K562 (cell line): ENCODE data around the gene SLC25A21. TPM values are rescaled to one million over a fixed set of nuclear protein-coding genes. Genes with fewer than 3 reads are reported as not detected.

Source experiments
- ATAC-seq: fragments of 200-7000 bp; cut with Tn5 transposase; 3 replicates; pipeline ENCODE4 v1.9.1; 2020; ENCODE audit warnings: moderate library complexity
- BruUV-seq: library from RNA; stranded (reverse); fragments of 400-500 nt; replicated peaks from 2 replicates; lab custom pipeline; 2021; lab: Mats Ljungman, UMichigan
- CTCF ChIA-PET: fragments of 300-600 bp; formaldehyde crosslinking; extraction: SDS; loops from one replicate; lab custom pipeline; 2021; ENCODE audit warnings: low intra/inter-chr PET ratio; lab: Yijun Ruan, JAX
- POLR2A ChIA-PET: fragments of 300-600, 350-650 bp; sonication (Branson Sonifier 250); formaldehyde crosslinking; extraction: SDS; loops from one replicate; lab custom pipeline; 2021; ENCODE audit warnings: antibody characterized with exemption, inconsistent platforms; lab: Yijun Ruan, JAX
- DNase-seq, 4 experiments: peaks; one replicate each; pipeline versions ENCODE4 v3.0.0 to v3.0.0-alpha.2; 2011 to 2018; ENCODE audit warnings: low spot score in 3 of 4, mixed read lengths in 3 of 4; ENCODE audit errors: extremely low read depth in 1 of 4
- FAIRE-seq: peaks from 2 replicates; lab custom pipeline; 2011; peaks lifted over from hg19 to GRCh38; lab: Jason Lieb, UNC
- H2AFZ ChIP-seq: 2 replicates; pipeline ENCODE4 v1.6.0; 2011; ENCODE audit warnings: low read depth, low read length, control low read depth, inconsistent platforms
- H3K27ac ChIP-seq: fragments of 200-600 bp; 3 replicates; pipeline ENCODE4 v1.8.0; 2011; ENCODE audit warnings: low read depth, mild to moderate bottlenecking, control low read depth, inconsistent platforms, low read length, moderate library complexity, mixed read lengths; ENCODE audit errors: extremely low read depth
- H3K27me3 ChIP-seq, 2 experiments: fragments of 300-600 bp in 1 of 2; 2 replicates in 1 of 2; 3 replicates in 1 of 2; pipeline versions ENCODE4 v1.6.0 to v1.8.0; 2011; ENCODE audit warnings: inconsistent platforms in 2 of 2, low read length in 2 of 2, mild to moderate bottlenecking in 1 of 2, mixed read lengths in 1 of 2, moderate library complexity in 1 of 2; ENCODE audit not compliant: control insufficient read depth in 2 of 2, insufficient read depth in 2 of 2
- H3K36me3 ChIP-seq: fragments of 300-600 bp; 3 replicates; pipeline ENCODE4 v1.8.0; 2011; ENCODE audit warnings: mild to moderate bottlenecking, low read length, inconsistent platforms; ENCODE audit not compliant: control insufficient read depth, insufficient read depth
- H3K4me1 ChIP-seq, 2 experiments: fragments of 200-600 bp in 1 of 2; replicated peaks in 1 of 2; 2 replicates in 1 of 2; 3 replicates in 1 of 2; pipeline versions ENCODE4 v1.5.1 to v1.8.0; 2011; ENCODE audit warnings: inconsistent platforms in 2 of 2, low read length in 2 of 2, mild to moderate bottlenecking in 1 of 2, mixed read lengths in 1 of 2, moderate library complexity in 1 of 2; ENCODE audit not compliant: control insufficient read depth in 2 of 2, insufficient read depth in 2 of 2
- H3K4me2 ChIP-seq: 2 replicates; pipeline ENCODE4 v1.6.1; 2011; ENCODE audit warnings: low read length, control low read depth, inconsistent platforms, mixed read lengths; ENCODE audit not compliant: insufficient read depth
- H3K4me3 ChIP-seq: fragments of 200-600 bp; sonication (generic), shearing (Covaris generic); 2 replicates; pipeline ENCODE4 v1.5.1; 2016; ENCODE audit warnings: control low read depth, inconsistent platforms
- H3K79me2 ChIP-seq: fragments of 200-600 bp; 3 replicates; pipeline ENCODE4 v1.8.0; 2011; ENCODE audit warnings: low read length, inconsistent platforms; ENCODE audit not compliant: control insufficient read depth, insufficient read depth
- H3K9ac ChIP-seq, 2 experiments: 2 replicates each; pipeline versions ENCODE4 v1.6.0 to v1.6.1; 2011; ENCODE audit warnings: low read depth in 2 of 2, low read length in 2 of 2, control low read depth in 1 of 2, inconsistent platforms in 1 of 2, mild to moderate bottlenecking in 1 of 2, mixed read lengths in 1 of 2; ENCODE audit not compliant: insufficient read depth in 1 of 2
- H3K9me1 ChIP-seq: one replicate; pipeline ENCODE4 v1.6.0; 2011; ENCODE audit warnings: inconsistent platforms, mild to moderate bottlenecking, low read length, moderate library complexity; ENCODE audit not compliant: control insufficient read depth, insufficient read depth
- H3K9me3 ChIP-seq: replicated peaks from 2 replicates; pipeline ENCODE4 v1.5.1; 2011; ENCODE audit warnings: low read depth, low read length, inconsistent platforms; ENCODE audit not compliant: control insufficient read depth, insufficient read depth
- H4K20me1 ChIP-seq: replicated peaks from 2 replicates; pipeline ENCODE4 v1.6.1; 2011; ENCODE audit warnings: low read length, inconsistent platforms, mixed read lengths; ENCODE audit not compliant: control insufficient read depth, insufficient read depth
- BRCA1 ChIP-seq, 2 experiments: fragments of 450-650 bp in 1 of 2; sonication (generic) in 1 of 2; formaldehyde crosslinking in 1 of 2; IDR thresholded peaks; 2 replicates each; pipeline versions ENCODE4 v1.5.0 to v1.6.1; 2017 to 2020; ENCODE audit warnings: mild to moderate bottlenecking in 1 of 2, missing genetic modification reagents in 1 of 2
- E2F6 ChIP-seq, 2 experiments: IDR thresholded peaks; 2 replicates each; pipeline ENCODE4 v1.6.1; 2011; ENCODE audit warnings: borderline replicate concordance in 1 of 2, control low read depth in 1 of 2, low read depth in 1 of 2, low read length in 1 of 2, mild to moderate bottlenecking in 1 of 2, mixed read lengths in 1 of 2, moderate library complexity in 1 of 2; ENCODE audit not compliant: insufficient read depth in 1 of 2, insufficient read length in 1 of 2, poor library complexity in 1 of 2, severe bottlenecking in 1 of 2; ENCODE audit errors: extremely low read depth in 1 of 2
- GATAD2A ChIP-seq: fragments of 450-650 bp; IDR thresholded peaks from 2 replicates; pipeline ENCODE4 v1.6.1; 2017
- HES1 ChIP-seq: fragments of 450-650 bp; IDR thresholded peaks from 2 replicates; pipeline ENCODE4 v1.6.1; 2016; ENCODE audit warnings: low read depth, mild to moderate bottlenecking, moderate library complexity
- KDM4B ChIP-seq, 2 experiments: fragments of 450-650 bp in 1 of 2; sonication (generic) in 1 of 2; IDR thresholded peaks; 2 replicates each; pipeline ENCODE4 v1.6.1; 2016 to 2017; ENCODE audit warnings: borderline replicate concordance in 2 of 2, antibody characterized with exemption in 1 of 2, low read depth in 1 of 2, mild to moderate bottlenecking in 1 of 2
- NFATC3 ChIP-seq: fragments of 450-650 bp; IDR thresholded peaks from 2 replicates; pipeline ENCODE4 v1.6.1; 2017; ENCODE audit warnings: mild to moderate bottlenecking
- RBM14 ChIP-seq: fragments of 200-400 bp; formaldehyde crosslinking; IDR thresholded peaks from 2 replicates; pipeline ENCODE4 v1.6.1; 2018; ENCODE audit warnings: low read depth, mild to moderate bottlenecking, low read length, moderate library complexity, borderline replicate concordance; ENCODE audit not compliant: insufficient read depth
- RBM25 ChIP-seq: fragments of 200-400 bp; formaldehyde crosslinking; IDR thresholded peaks from 2 replicates; pipeline ENCODE4 v1.6.1; 2018; ENCODE audit warnings: low read length, low read depth, moderate library complexity; ENCODE audit not compliant: severe bottlenecking
- SIX5 ChIP-seq, 2 experiments: IDR thresholded peaks; 2 replicates each; pipeline ENCODE4 v1.6.1; 2011; ENCODE audit warnings: low read length in 2 of 2, borderline replicate concordance in 1 of 2, low read depth in 1 of 2, mild to moderate bottlenecking in 1 of 2, moderate library complexity in 1 of 2; ENCODE audit not compliant: insufficient read depth in 1 of 2
- ZNF639 ChIP-seq, 2 experiments: fragments of 200-800 bp in 1 of 2; sonication (Bioruptor generic) in 1 of 2; sonication (generic) in 1 of 2; formaldehyde crosslinking in 1 of 2; IDR thresholded peaks in 1 of 2; conservative IDR thresholded peaks in 1 of 2; 2 replicates each; pipeline versions ENCODE4 v1.5.0 to v1.6.1; 2016 to 2020; ENCODE audit warnings: missing compliant biosample characterization in 1 of 2, missing genetic modification characterization in 1 of 2, missing genetic modification reagents in 1 of 2
- ZNF707 ChIP-seq: fragments of 250-450 bp; sonication (Bioruptor Pico); conservative IDR thresholded peaks from 2 replicates; pipeline ENCODE4 v1.8.0; 2022; ENCODE audit warnings: inconsistent platforms, mild to moderate bottlenecking, moderate library complexity
- ZNF717 ChIP-seq: fragments of 250-450 bp; sonication (Bioruptor Pico); IDR thresholded peaks from 2 replicates; pipeline ENCODE4 v1.5.0; 2021
- in situ Hi-C: fragments of 300-500 bp; cut with MboI; formaldehyde crosslinking; loops from 4 replicates; pipeline ENCODE4 v1.15.0; 2018; ENCODE audit warnings: inconsistent platforms, mixed read lengths
- intact Hi-C: fragments of 100-400 bp; cut with micrococcal nuclease; formaldehyde crosslinking; loops from 2 replicates; pipeline ENCODE4 v1.14.2; 2022
- polyA plus RNA-seq, 8 experiments: library from polyadenylated mRNA; depleted of rRNA in 4 of 8; stranded (reverse) in 5 of 8; unstranded in 3 of 8; fragments of >200 nt; fragmentation: Nextera tagmentation in 2 of 8; fragmentation: Illumina TruSeq in 1 of 8; extraction: Ambion mirVana in 2 of 8; extraction: Trizol in 1 of 8; gene quantifications; 2 replicates each; pipeline versions ENCODE4 v1.2.1 to v1.2.3, GENCODE V29; 2011 to 2014; ENCODE audit warnings: inconsistent platforms in 1 of 8, missing spikeins in 1 of 8
- total RNA-seq, 7 experiments: library from RNA; depleted of rRNA in 6 of 7; stranded (reverse); fragments of >200 nt in 6 of 7; fragmentation: Illumina TruSeq in 2 of 7; extraction: Trizol in 2 of 7; gene quantifications; 2 replicates each; pipeline versions ENCODE4 v1.2.1 to v1.2.3, GENCODE V29; 2011 to 2021; ENCODE audit warnings: low replicate concordance in 1 of 7

The SLC25A21 gene
- total and polyA plus RNA-seq, 9 of the 15 experiments (the other 6 are each of a cell fraction or from before 2014, with no cell fraction given) = 15.2 to 46.7 (median 28.7) TPM

GRCh38 chr14:36955376-36955775 lies 217.0 kb downstream of the SLC25A21 start:
- Histone ChIP-seq H3K9me1 (no peaks in the 10 kb centered on the region), H3K79me2 (peaks cover 18% of the 10 kb centered on the region; the same call in 2 of the 3 replicates), H3K4me1 (no peaks in the 10 kb centered on the region; a peak in 1 of 5 replicates), H4K20me1 (no peaks in the 10 kb centered on the region), H3K27me3 (no peaks in the 10 kb centered on the region), H3K4me2 (no peak overlapping the region), H3K36me3 (0 out of 3 replicates have a peak, but pooled peaks cover 3% of the 10 kb centered on the region), H3K9me3 (no peaks in the 10 kb centered on the region), H3K4me3 (no peak overlapping the region), H3K27ac (no peak overlapping the region), H2AFZ (no peak overlapping the region), H3K9ac (no peak overlapping the region)
- FAIRE-seq (no peak), DNase-seq (no peak), ATAC-seq (no peak)
- in situ Hi-C loops (no loop called here), intact Hi-C loops (no loop called here)
- TF ChIP-seq RBM25 (no peak), BRCA1 (IDR thresholded peaks at IDR 0.05) (no peak), BRCA1 (CRISPR knock-in tag; IDR thresholded peaks at IDR 0.05) (no peak), ZNF707 (CRISPR knock-in tag) (no peak), KDM4B (IDR thresholded peaks at IDR 0.05; ENCODE audit: borderline replicate concordance in 2 of 2, low read depth in 1 of 2) (no peak), RBM14 (no peak), ZNF639 (CRISPR knock-in tag; conservative IDR thresholded peaks at IDR 0.05 in 1 of 2, IDR thresholded peaks at IDR 0.05 in 1 of 2) (no peak), ZNF717 (no peak), HES1 (no peak), E2F6 (IDR thresholded peaks at IDR 0.05; ENCODE audit: borderline replicate concordance in 1 of 2, extremely low read depth in 1 of 2, insufficient read depth in 1 of 2, insufficient read length in 1 of 2, low read depth in 1 of 2, low read length in 1 of 2, poor library complexity in 1 of 2, severe bottlenecking in 1 of 2) (no peak), NFATC3 (no peak), GATAD2A (no peak), SIX5 (IDR thresholded peaks at IDR 0.05; ENCODE audit: borderline replicate concordance in 1 of 2, insufficient read depth in 1 of 2, low read depth in 1 of 2, low read length in 2 of 2) (no peak)
- ChIA-PET CTCF (no interaction called here), POLR2A (no interaction called here)
- no TSS peak for BruUV-seq
